GM12878 (cell line): ENCODE results near the gene SELENBP1. TPM values are rescaled to one million over a fixed set of nuclear protein-coding genes. Genes with fewer than 3 reads are reported as not detected.

Experiments used
- ATF7 ChIP-seq: fragments of 450-650 bp; IDR thresholded peaks from 2 replicates; pipeline ENCODE4 v1.6.1; 2016; ENCODE audit warnings: low read depth, mild to moderate bottlenecking
- BACH1 ChIP-seq: fragments of 450-650 bp; IDR thresholded peaks from 2 replicates; pipeline ENCODE4 v1.6.1; 2017; ENCODE audit warnings: mild to moderate bottlenecking, borderline replicate concordance
- BCL11A ChIP-seq: IDR thresholded peaks from 2 replicates; pipeline ENCODE4 v1.6.1; 2011; ENCODE audit warnings: low read depth, low read length
- BCLAF1 ChIP-seq: fragments of 450-650 bp; IDR thresholded peaks from 2 replicates; pipeline ENCODE4 v1.6.1; 2017; ENCODE audit warnings: antibody characterized with exemption, mild to moderate bottlenecking, moderate library complexity
- CHD1 ChIP-seq: IDR thresholded peaks from 2 replicates; pipeline ENCODE4 v1.6.1; 2012; ENCODE audit warnings: low read depth, low read length, improper control_type of control experiment
- CREM ChIP-seq: IDR thresholded peaks from 2 replicates; pipeline ENCODE4 v1.6.1; 2014; ENCODE audit warnings: antibody characterized with exemption, low read depth
- DPF2 ChIP-seq: fragments of 450-650 bp; IDR thresholded peaks from 2 replicates; pipeline ENCODE4 v1.6.1; 2017; ENCODE audit warnings: mild to moderate bottlenecking
- FOXM1 ChIP-seq: IDR thresholded peaks from 2 replicates; pipeline ENCODE4 v1.6.1; 2012; ENCODE audit warnings: low read depth, mild to moderate bottlenecking, inconsistent platforms, low read length, moderate library complexity
- GATAD2B ChIP-seq: fragments of 450-650 bp; conservative IDR thresholded peaks from 2 replicates; pipeline ENCODE4 v1.6.1; 2017; ENCODE audit warnings: low read depth, mild to moderate bottlenecking, moderate library complexity
- HDAC6 ChIP-seq: fragments of 200-600 bp; sonication (generic); IDR thresholded peaks from one replicate; pipeline ENCODE4 v1.8.0; 2017; ENCODE audit warnings: antibody characterized with exemption; ENCODE audit not compliant: unreplicated experiment
- HDGF ChIP-seq: fragments of 450-650 bp; IDR thresholded peaks from 2 replicates; pipeline ENCODE4 v1.6.1; 2016; ENCODE audit warnings: antibody characterized with exemption
- HSF1 ChIP-seq: fragments of 150-350 bp; IDR thresholded peaks from 2 replicates; pipeline ENCODE4 v1.6.1; 2014; ENCODE audit warnings: mild to moderate bottlenecking, low read depth, low read length
- MEF2A ChIP-seq: IDR thresholded peaks from 2 replicates; pipeline ENCODE4 v1.6.1; 2011; ENCODE audit warnings: low read depth, mild to moderate bottlenecking, low read length, moderate library complexity; ENCODE audit not compliant: insufficient read depth
- NBN ChIP-seq: fragments of 450-650 bp; IDR thresholded peaks from 2 replicates; pipeline ENCODE4 v1.6.1; 2016
- NFYA ChIP-seq: IDR thresholded peaks from 2 replicates; pipeline ENCODE4 v1.6.1; 2011; ENCODE audit warnings: low read depth, mild to moderate bottlenecking, low read length, improper control_type of control experiment, borderline replicate concordance
- NFYB ChIP-seq: IDR thresholded peaks from 2 replicates; pipeline ENCODE4 v1.6.1; 2011; ENCODE audit warnings: low read depth, mild to moderate bottlenecking, low read length, improper control_type of control experiment, moderate library complexity; ENCODE audit not compliant: insufficient read depth
- NR2C1 ChIP-seq: fragments of 450-650 bp; IDR thresholded peaks from 2 replicates; pipeline ENCODE4 v1.6.1; 2017; ENCODE audit warnings: antibody characterized with exemption, mild to moderate bottlenecking, moderate library complexity
- RAD51 ChIP-seq: fragments of 450-650 bp; IDR thresholded peaks from 2 replicates; pipeline ENCODE4 v1.6.1; 2016; ENCODE audit warnings: moderate library complexity, mild to moderate bottlenecking, inconsistent platforms
- RFX5 ChIP-seq: IDR thresholded peaks from 2 replicates; pipeline ENCODE4 v1.6.1; 2011; ENCODE audit warnings: low read depth, low read length, improper control_type of control experiment
- SIN3A ChIP-seq: IDR thresholded peaks from 2 replicates; pipeline ENCODE4 v1.6.1; 2012; ENCODE audit warnings: low read depth, low read length, improper control_type of control experiment
- SKIL ChIP-seq: fragments of 450-650 bp; IDR thresholded peaks from 2 replicates; pipeline ENCODE4 v1.6.1; 2017; ENCODE audit warnings: mild to moderate bottlenecking, low read depth, inconsistent platforms; ENCODE audit not compliant: poor library complexity, severe bottlenecking
- TCF3 ChIP-seq: IDR thresholded peaks from 2 replicates; pipeline ENCODE4 v1.6.1; 2012; ENCODE audit warnings: low read depth, mild to moderate bottlenecking, low read length, borderline replicate concordance; ENCODE audit not compliant: insufficient read depth
- TCF7 ChIP-seq: IDR thresholded peaks from 2 replicates; pipeline ENCODE4 v1.6.1; 2014; ENCODE audit warnings: antibody characterized with exemption, borderline replicate concordance
- WRNIP1 ChIP-seq: IDR thresholded peaks from 2 replicates; pipeline ENCODE4 v1.6.1; 2011; ENCODE audit warnings: low read depth, low read length, improper control_type of control experiment, borderline replicate concordance
- YY1 ChIP-seq: IDR thresholded peaks from 2 replicates; pipeline ENCODE4 v1.6.1; 2011; ENCODE audit warnings: low read depth, mild to moderate bottlenecking, low read length
- ZNF207 ChIP-seq: fragments of 450-650 bp; IDR thresholded peaks from 2 replicates; pipeline ENCODE4 v1.6.1; 2014; ENCODE audit warnings: antibody characterized with exemption, mild to moderate bottlenecking, borderline replicate concordance
- polyA plus RNA-seq, 11 experiments: library from polyadenylated mRNA; depleted of rRNA in 4 of 11; unstranded in 6 of 11; stranded (reverse) in 5 of 11; fragments of >200 nt; fragmentation: Nextera tagmentation in 4 of 11; fragmentation: Illumina TruSeq in 1 of 11; extraction: Ambion mirVana in 4 of 11; extraction: Trizol in 1 of 11; gene quantifications; 1 replicate in 1 of 11; 2 replicates in 10 of 11; pipeline versions ENCODE4 v1.2.1 to v1.2.3, GENCODE V29; 2011 to 2016; ENCODE audit warnings: inconsistent platforms in 2 of 11, missing spikeins in 2 of 11, low read depth in 1 of 11
- total RNA-seq, 4 experiments: library from RNA; depleted of rRNA in 3 of 4; stranded (reverse); fragments of >200 nt in 3 of 4; fragmentation: Illumina TruSeq in 1 of 4; extraction: Trizol in 1 of 4; gene quantifications; 2 replicates each; pipeline versions ENCODE4 v1.2.1 to v1.2.3, GENCODE V29; 2013 to 2021

SELENBP1 gene
- total and polyA plus RNA-seq, 10 of the 15 experiments (the other 5 are each of a cell fraction or from before 2014, with no cell fraction given) = 0.41 TPM; not detected in 9

GRCh38 chr1:151346769-151347522 lies 25.6 kb downstream of the SELENBP1 start, which contains the start of gene RFX5 (continued):
- TF ChIP-seq BCLAF1 = no peak
- no peak for TF ChIP-seq SKIL
- TF ChIP-seq BACH1 = peak; percentile 41; the same call in 1 of the 2 replicates
- peak; percentile 41; the same call in 1 of the 2 replicates for TF ChIP-seq HDGF
- TF ChIP-seq HDAC6 = no peak
- no peak for TF ChIP-seq NR2C1
- peak; percentile 99 for TF ChIP-seq RFX5
- TF ChIP-seq HSF1 = no peak
- TF ChIP-seq GATAD2B = no peak
- no peak for TF ChIP-seq BCL11A
- no peak for TF ChIP-seq TCF7
- 0 out of 2 replicates have a peak, but pooled peaks have one; percentile 59 for TF ChIP-seq TCF3
- peak; percentile 67 for TF ChIP-seq YY1
- TF ChIP-seq FOXM1 = peak; percentile 21; the same call in 1 of the 2 replicates
- TF ChIP-seq RAD51 = peak; percentile 61
- peak; percentile 67 for TF ChIP-seq SIN3A
- peak; percentile 92 for TF ChIP-seq NBN
- peak; percentile 95 for TF ChIP-seq ATF7
- 0 out of 2 replicates have a peak, but pooled peaks have one; percentile 14 for TF ChIP-seq WRNIP1
- no peak; the same call in 1 of the 2 replicates for TF ChIP-seq NFYA
- peak; percentile 90; the same call in 1 of the 2 replicates for TF ChIP-seq CHD1
- TF ChIP-seq MEF2A = peak; percentile 51; the same call in 1 of the 2 replicates
- no peak; the same call in 1 of the 2 replicates for TF ChIP-seq ZNF207
- TF ChIP-seq DPF2 = 0 out of 2 replicates have a peak, but pooled peaks have one; percentile 30
- peak; percentile 90 for TF ChIP-seq NFYB
- peak; percentile 88 for TF ChIP-seq CREM
